Fibroblast of lung (primary cell): ENCODE results near the gene STK16.

ENCODE experiments used
- CTCF ChIP-seq, 2 donors: IDR thresholded peaks in 1 of 2; conservative IDR thresholded peaks in 1 of 2; 1 replicate in 1 of 2; 2 replicates in 1 of 2; pipeline ENCODE4 v1.5.1; 2011 to 2012; ENCODE audit warnings: low read length in 2 of 2, control low read depth in 1 of 2, inconsistent platforms in 1 of 2, low read depth in 1 of 2, mild to moderate bottlenecking in 1 of 2
- EZH2 ChIP-seq: IDR thresholded peaks from 2 replicates; pipeline ENCODE4 v1.5.1; 2012; ENCODE audit warnings: low read length, control low read depth, mild to moderate bottlenecking; ENCODE audit errors: missing control alignments

GRCh38 chr2:219274361-219274921, 29.2 kb downstream of the STK16 start:
- TF ChIP-seq CTCF (conservative IDR thresholded peaks at IDR 0.05 in 1 of 2, IDR thresholded peaks at IDR 0.05 in 1 of 2; ENCODE audit: low read depth in 1 of 2, low read length in 2 of 2) (no peak), EZH2 (no peak)
